Trophoblast cell (in vitro differentiated cells and primary cell): Measurements from ENCODE around the gene EID3.

ENCODE experiments used
- DNase-seq, 2 donors: peaks; one replicate each; pipeline ENCODE4 v3.0.0-alpha.2; 2016
- H2AFZ ChIP-seq: 2 replicates; pipeline ENCODE4 v1.6.1; 2013; ENCODE audit warnings: low read length, moderate library complexity, mild to moderate bottlenecking; ENCODE audit not compliant: insufficient read depth, poor library complexity
- H2AK5ac ChIP-seq: 2 replicates; pipeline ENCODE4 v1.6.1; 2013; ENCODE audit warnings: mild to moderate bottlenecking, low read length
- H2BK120ac ChIP-seq: 2 replicates; pipeline ENCODE4 v1.6.1; 2013; ENCODE audit warnings: low read length, mild to moderate bottlenecking, moderate library complexity; ENCODE audit not compliant: insufficient read depth, poor library complexity
- H2BK12ac ChIP-seq: 2 replicates; pipeline ENCODE4 v1.6.1; 2013; ENCODE audit warnings: mild to moderate bottlenecking, low read length, moderate library complexity
- H2BK5ac ChIP-seq: 2 replicates; pipeline ENCODE4 v1.6.1; 2013; ENCODE audit warnings: low read length, low read depth, moderate library complexity, mild to moderate bottlenecking; ENCODE audit not compliant: poor library complexity
- H3K14ac ChIP-seq: 2 replicates; pipeline ENCODE4 v1.6.1; 2013; ENCODE audit warnings: mild to moderate bottlenecking, low read length
- H3K18ac ChIP-seq: 2 replicates; pipeline ENCODE4 v1.6.1; 2013; ENCODE audit warnings: mild to moderate bottlenecking, low read length
- H3K23ac ChIP-seq: 2 replicates; pipeline ENCODE4 v1.6.1; 2013; ENCODE audit warnings: low read length
- H3K27ac ChIP-seq: 2 replicates; pipeline ENCODE4 v1.5.1; 2013; ENCODE audit warnings: low read depth, mild to moderate bottlenecking, inconsistent platforms, low read length, moderate library complexity
- H3K27me3 ChIP-seq: 2 replicates; pipeline ENCODE4 v1.6.1; 2013; ENCODE audit warnings: inconsistent platforms, mild to moderate bottlenecking, low read length, moderate library complexity; ENCODE audit not compliant: insufficient read depth
- H3K36me3 ChIP-seq, 2 experiments: 1 replicate in 1 of 2; 2 replicates in 1 of 2; pipeline ENCODE4 v1.6.1; 2013; ENCODE audit warnings: low read length in 2 of 2, mild to moderate bottlenecking in 2 of 2, moderate library complexity in 1 of 2; ENCODE audit not compliant: insufficient read depth in 2 of 2, control insufficient read depth in 1 of 2
- H3K4ac ChIP-seq: 2 replicates; pipeline ENCODE4 v1.6.1; 2013; ENCODE audit warnings: low read depth, mild to moderate bottlenecking, low read length, moderate library complexity
- H3K4me1 ChIP-seq, 2 experiments: 1 replicate in 1 of 2; 2 replicates in 1 of 2; pipeline ENCODE4 v1.6.1; 2013; ENCODE audit warnings: low read length in 2 of 2, mild to moderate bottlenecking in 2 of 2, moderate library complexity in 1 of 2; ENCODE audit not compliant: insufficient read depth in 2 of 2, control insufficient read depth in 1 of 2
- H3K4me2 ChIP-seq: 2 replicates; pipeline ENCODE4 v1.6.1; 2013; ENCODE audit warnings: inconsistent platforms, mild to moderate bottlenecking, low read length, moderate library complexity
- H3K4me3 ChIP-seq: 2 replicates; pipeline ENCODE4 v1.5.1; 2013; ENCODE audit warnings: mild to moderate bottlenecking, low read depth, low read length, inconsistent platforms
- H3K79me1 ChIP-seq: one replicate; pipeline ENCODE4 v1.6.1; 2013; ENCODE audit warnings: low read length
- H3K79me2 ChIP-seq: 2 replicates; pipeline ENCODE4 v1.6.1; 2013; ENCODE audit warnings: low read length, mild to moderate bottlenecking; ENCODE audit not compliant: control insufficient read depth, insufficient read depth, poor library complexity
- H3K9ac ChIP-seq: 2 replicates; pipeline ENCODE4 v1.6.1; 2013; ENCODE audit warnings: mild to moderate bottlenecking, low read length
- H3K9me3 ChIP-seq: 2 replicates; pipeline ENCODE4 v1.6.1; 2013; ENCODE audit warnings: low read depth, mild to moderate bottlenecking, control low read depth, inconsistent platforms, low read length; ENCODE audit not compliant: insufficient read depth
- H4K12ac ChIP-seq: 2 replicates; pipeline ENCODE4 v1.6.1; 2013; ENCODE audit warnings: low read depth, mild to moderate bottlenecking, low read length, moderate library complexity
- H4K8ac ChIP-seq: 2 replicates; pipeline ENCODE4 v1.6.1; 2013; ENCODE audit warnings: low read depth, mild to moderate bottlenecking, low read length, moderate library complexity
- H4K91ac ChIP-seq: one replicate; pipeline ENCODE4 v1.6.1; 2013; ENCODE audit warnings: low read depth, mild to moderate bottlenecking, low read length, moderate library complexity
- WGBS: extraction: QIAGEN DNeasy Blood & Tissue Kit; methylation state at CpG from one replicate; pipeline ENCODE4 v1.1.7; 2013; ENCODE audit warnings: missing lambda C conversion rate; ENCODE audit not compliant: insufficient read length, insufficient coverage; ENCODE audit errors: extremely low coverage; 5-methylcytosine and 5-hydroxymethylcytosine counted together

Gene EID3

DNA sequence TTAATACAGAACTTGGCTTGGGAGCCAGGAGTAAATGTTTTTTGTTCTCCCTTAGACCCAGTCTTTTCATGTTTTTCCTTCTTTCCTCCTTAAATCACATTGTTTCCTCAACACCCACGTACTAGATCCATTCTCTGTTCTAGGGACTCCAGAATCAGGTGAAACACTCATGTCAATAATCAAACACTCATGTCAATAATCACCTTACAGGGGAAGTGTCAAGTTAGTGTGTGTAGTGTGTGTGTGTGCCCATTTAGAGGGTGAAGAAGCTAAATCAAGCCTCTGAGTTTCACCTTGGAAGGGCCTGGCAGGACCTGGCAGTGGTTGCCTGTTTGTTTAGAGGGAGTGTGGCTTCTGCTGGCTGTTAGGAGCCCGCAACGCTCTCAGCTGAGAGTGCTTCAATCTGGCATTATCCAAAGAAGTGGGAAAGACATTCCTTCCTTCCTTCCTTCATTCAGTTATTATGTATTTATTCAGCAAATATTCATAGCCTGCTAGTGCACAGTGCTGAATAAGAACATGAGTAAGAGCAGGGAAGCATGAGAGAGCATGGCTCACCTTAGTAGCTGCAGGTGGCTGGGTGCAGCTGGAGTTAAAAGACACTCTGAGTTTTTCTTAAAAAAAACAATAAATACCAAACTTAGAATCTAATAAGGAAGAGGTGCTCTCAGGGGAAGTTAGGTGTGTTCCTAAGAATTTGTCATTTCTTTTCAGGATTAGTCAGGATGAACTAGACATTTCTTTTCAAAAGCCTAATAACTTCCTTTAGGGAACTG, 17.6 kb upstream of the EID3 start:
- Histone ChIP-seq H2BK120ac (no peak overlapping the region), H2BK5ac (peak overlapping the region; percentile 52), H3K79me2 (peaks cover 1% of the 10 kb centered on the region), H3K23ac (no peak overlapping the region), H3K4me2 (peak overlapping the region; percentile 92), H3K4me1 (peaks cover 5 to 6% of the 10 kb centered on the region in 2 experiments), H3K4me3 (no peak overlapping the region), H2AFZ (peak overlapping the region; percentile 8), H3K9ac (no peak overlapping the region), H3K27ac (peak overlapping the region; percentile 60), H4K12ac (no peak overlapping the region), H2BK12ac (peak overlapping the region; percentile 5), H3K18ac (no peak overlapping the region), H3K36me3 (peaks cover 0 to 7% of the 10 kb centered on the region in 2 experiments), H4K91ac (no peak overlapping the region), H3K4ac (no peak overlapping the region), H3K79me1 (peaks cover 7% of the 10 kb centered on the region), H3K27me3 (no peaks in the 10 kb centered on the region), H3K14ac (no peak overlapping the region), H4K8ac (no peak overlapping the region), H3K9me3 (no peaks in the 10 kb centered on the region), H2AK5ac (no peak overlapping the region)
- no CpG with 5 or more reads among the region's 3 CpGs for WGBS
- no peak for DNase-seq

DNA sequence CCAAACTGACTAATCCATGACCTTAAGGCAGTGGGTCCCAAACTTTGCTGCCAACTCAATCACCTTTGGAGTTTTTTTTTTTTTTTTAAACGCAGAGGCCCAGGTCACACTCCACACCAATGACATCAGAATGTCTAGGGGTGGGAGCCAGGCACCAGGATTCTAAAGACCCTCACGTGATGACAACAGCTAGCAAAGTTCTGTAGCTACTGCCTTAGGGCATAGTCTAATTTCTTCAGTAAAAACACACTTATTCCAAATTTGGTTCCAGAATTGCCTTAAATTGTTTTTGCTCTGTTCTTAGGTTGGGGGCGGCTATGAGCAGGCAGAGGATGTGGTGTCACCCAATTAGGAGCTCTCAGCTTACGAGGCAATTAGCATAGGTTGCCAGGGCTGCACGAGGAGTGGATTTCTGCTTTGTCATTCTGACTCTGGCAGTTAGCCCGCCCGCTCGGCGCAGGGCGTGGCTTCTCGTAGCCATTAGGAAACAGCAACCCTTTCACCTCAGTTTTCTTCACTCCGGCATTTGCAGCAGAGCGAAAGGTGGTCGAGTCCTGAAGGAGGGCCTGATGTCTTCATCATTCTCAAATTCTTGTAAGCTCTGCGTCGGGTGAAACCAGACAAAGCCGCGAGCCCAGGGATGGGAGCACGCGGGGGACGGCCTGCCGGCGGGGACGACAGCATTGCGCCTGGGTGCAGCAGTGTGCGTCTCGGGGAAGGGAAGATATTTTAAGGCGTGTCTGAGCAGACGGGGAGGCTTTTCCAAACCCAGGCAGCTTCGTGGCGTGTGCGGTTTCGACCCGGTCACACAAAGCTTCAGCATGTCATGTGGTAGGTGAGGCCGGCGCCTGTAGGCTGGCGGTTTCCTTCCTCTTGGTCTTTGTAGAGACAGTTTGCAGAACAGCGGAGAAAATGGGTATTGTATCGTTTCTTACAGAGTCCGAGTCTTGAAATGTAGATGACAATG, 16.7 kb upstream of the EID3 start:
- WGBS = no CpG with 5 or more reads among the region's 40 CpGs
- DNase-seq = peak; percentile 97

DNA sequence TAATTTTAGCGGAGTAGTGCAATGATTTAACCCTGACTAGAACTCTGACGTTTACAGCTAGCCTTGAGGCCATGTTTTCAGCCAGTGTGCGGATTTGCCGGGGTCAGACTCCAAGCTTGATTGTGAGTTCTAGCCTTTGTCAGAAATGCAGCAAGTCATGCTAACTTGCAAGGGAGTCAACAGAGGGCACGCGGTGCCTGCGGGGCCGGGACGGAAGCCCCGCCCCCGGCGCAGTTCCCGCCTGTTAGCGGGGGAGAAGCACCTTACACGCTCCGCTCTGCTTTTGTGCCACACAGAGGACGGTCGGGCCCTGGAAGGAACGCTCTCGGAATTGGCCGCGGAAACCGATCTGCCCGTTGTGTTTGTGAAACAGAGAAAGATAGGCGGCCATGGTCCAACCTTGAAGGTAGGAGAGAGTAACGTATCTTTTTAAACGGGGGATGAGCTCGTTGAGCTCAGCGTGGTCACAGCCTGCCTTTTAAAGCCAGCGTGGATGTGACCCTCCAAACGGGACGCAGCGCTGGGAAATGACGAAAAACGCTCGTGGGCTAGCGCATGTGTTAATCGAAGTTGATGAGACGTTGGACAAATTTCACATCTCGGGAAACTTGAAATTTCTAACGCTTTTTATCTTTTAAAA, 14.8 kb upstream of the EID3 start:
- no peak overlapping the region for H2BK5ac ChIP-seq
- H2BK12ac ChIP-seq = no peak overlapping the region
- H4K12ac ChIP-seq = no peak overlapping the region
- WGBS = no CpG with 5 or more reads among the region's 41 CpGs
- no peak overlapping the region for H4K91ac ChIP-seq
- peak overlapping the region; percentile 7 for H3K4ac ChIP-seq
- peaks cover 7 to 13% of the 10 kb centered on the region in 2 experiments for H3K36me3 ChIP-seq
- H3K79me1 ChIP-seq = peaks cover 7% of the 10 kb centered on the region
- no peak overlapping the region for H2AFZ ChIP-seq
- peaks cover 5 to 6% of the 10 kb centered on the region in 2 experiments for H3K4me1 ChIP-seq
- no peaks in the 10 kb centered on the region for H3K9me3 ChIP-seq
- H3K9ac ChIP-seq = peak overlapping the region; percentile 71
- H2BK120ac ChIP-seq = no peak overlapping the region
- no peak overlapping the region for H2AK5ac ChIP-seq
- no peak overlapping the region for H3K14ac ChIP-seq
- peaks cover 1% of the 10 kb centered on the region for H3K79me2 ChIP-seq
- peak overlapping the region; percentile 73 for H3K4me3 ChIP-seq
- H3K18ac ChIP-seq = no peak overlapping the region
- H3K4me2 ChIP-seq = peak overlapping the region; percentile 92
- DNase-seq = peak; percentile 87 to 90
- no peak overlapping the region for H4K8ac ChIP-seq
- no peaks in the 10 kb centered on the region for H3K27me3 ChIP-seq
- H3K27ac ChIP-seq = no peak overlapping the region
- H3K23ac ChIP-seq = no peak overlapping the region

More for the DNA sequence above, 16.7 kb upstream of the EID3 start:
- Histone ChIP-seq H3K9me3 (no peaks in the 10 kb centered on the region), H3K27me3 (no peaks in the 10 kb centered on the region), H3K4ac (no peak overlapping the region), H3K4me1 (peaks cover 5 to 6% of the 10 kb centered on the region in 2 experiments), H2BK5ac (peak overlapping the region; percentile 78), H2AFZ (peak overlapping the region; percentile 38), H3K27ac (peak overlapping the region; percentile 88), H3K79me2 (peaks cover 1% of the 10 kb centered on the region), H3K9ac (peak overlapping the region; percentile 82), H3K79me1 (peaks cover 7% of the 10 kb centered on the region), H2AK5ac (no peak overlapping the region), H4K91ac (peak overlapping the region; percentile 70), H2BK12ac (no peak overlapping the region), H4K8ac (peak overlapping the region; percentile 71), H3K36me3 (peaks cover 0 to 9% of the 10 kb centered on the region in 2 experiments), H3K4me3 (peak overlapping the region; percentile 88), H3K4me2 (peak overlapping the region; percentile 92), H2BK120ac (peak overlapping the region; percentile 18), H3K14ac (peak overlapping the region; percentile 84), H4K12ac (peak overlapping the region; percentile 33), H3K18ac (peak overlapping the region; percentile 58), H3K23ac (no peak overlapping the region)

DNA sequence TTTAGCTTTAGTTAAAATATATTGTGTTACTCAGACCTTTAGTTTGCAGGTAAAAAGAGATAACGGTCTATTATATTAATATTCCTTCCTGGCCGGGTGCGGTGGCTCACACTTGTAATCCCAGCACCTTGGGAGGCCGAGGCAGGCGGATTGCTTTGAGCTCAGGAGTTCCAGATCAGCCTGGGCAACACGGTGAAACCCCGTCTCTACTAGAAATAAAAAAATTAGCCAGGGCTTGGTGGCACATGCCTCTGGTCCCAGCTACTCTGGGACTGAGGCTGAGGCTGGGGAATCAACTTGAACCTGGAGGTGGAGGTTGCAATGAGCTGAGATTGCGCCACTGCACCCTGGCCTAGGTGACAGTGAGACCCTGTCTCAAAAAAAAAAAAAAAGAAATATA, 13.2 kb upstream of the EID3 start:
- no CpG with 5 or more reads among the region's 8 CpGs for WGBS
- no peak overlapping the region for H2BK5ac ChIP-seq
- no peak overlapping the region for H3K27ac ChIP-seq
- H2AFZ ChIP-seq = no peak overlapping the region
- no peak overlapping the region for H3K4me3 ChIP-seq
- H2BK12ac ChIP-seq = no peak overlapping the region
- H3K9me3 ChIP-seq = no peaks in the 10 kb centered on the region
- no peak overlapping the region for H4K12ac ChIP-seq
- DNase-seq = no peak
- no peak overlapping the region for H3K23ac ChIP-seq
- H4K91ac ChIP-seq = no peak overlapping the region
- H3K4me2 ChIP-seq = no peak overlapping the region
- no peak overlapping the region for H3K14ac ChIP-seq
- H2AK5ac ChIP-seq = no peak overlapping the region
- peaks cover 1% of the 10 kb centered on the region for H3K79me2 ChIP-seq
- H3K4ac ChIP-seq = peak overlapping the region; percentile 67
- no peak overlapping the region for H3K9ac ChIP-seq
- H3K36me3 ChIP-seq = peaks cover 9 to 16% of the 10 kb centered on the region in 2 experiments
- H3K18ac ChIP-seq = no peak overlapping the region
- H4K8ac ChIP-seq = no peak overlapping the region
- no peaks in the 10 kb centered on the region for H3K27me3 ChIP-seq
- peaks cover 7% of the 10 kb centered on the region for H3K79me1 ChIP-seq
- no peak overlapping the region for H2BK120ac ChIP-seq
- peaks cover 6 to 11% of the 10 kb centered on the region in 2 experiments for H3K4me1 ChIP-seq
